CD4-positive, alpha-beta T cell treated with Interleukin-2 at 100 ng/mL for 4 hours (primary cell): Measurements from ENCODE around the gene HRH2.
"Not testable (repeated sequence)": the region's sequence is repeated elsewhere in the genome, so short reads cannot be mapped to it uniquely, and the experiment has no call there.

Source experiments
- DNase-seq: peaks from one replicate; pipeline ENCODE4 v3.0.0-alpha.2; 2020; ENCODE audit warnings: low spot score

HRH2 gene

DNA sequence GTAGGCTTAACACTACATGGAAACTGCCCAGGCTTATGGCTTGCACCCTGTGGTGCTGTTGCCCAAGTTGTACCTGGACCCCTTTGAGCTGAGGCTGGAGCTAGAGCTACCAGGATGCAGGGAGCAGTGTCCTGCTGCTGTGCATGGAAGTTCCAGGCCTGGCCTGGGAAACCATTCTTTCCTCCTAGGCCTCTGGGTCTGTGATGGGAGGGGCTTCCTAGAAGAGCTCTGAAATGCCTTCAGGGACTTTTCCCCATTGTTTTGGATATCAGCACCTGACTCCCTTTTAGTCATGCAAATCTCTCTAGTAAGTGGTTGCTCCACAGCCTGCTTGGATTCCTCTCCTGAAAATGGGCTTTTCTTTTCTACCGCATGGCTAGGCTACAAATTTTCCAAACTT is 7.9 kb upstream of the HRH2 start:
- no peak for DNase-seq

DNA sequence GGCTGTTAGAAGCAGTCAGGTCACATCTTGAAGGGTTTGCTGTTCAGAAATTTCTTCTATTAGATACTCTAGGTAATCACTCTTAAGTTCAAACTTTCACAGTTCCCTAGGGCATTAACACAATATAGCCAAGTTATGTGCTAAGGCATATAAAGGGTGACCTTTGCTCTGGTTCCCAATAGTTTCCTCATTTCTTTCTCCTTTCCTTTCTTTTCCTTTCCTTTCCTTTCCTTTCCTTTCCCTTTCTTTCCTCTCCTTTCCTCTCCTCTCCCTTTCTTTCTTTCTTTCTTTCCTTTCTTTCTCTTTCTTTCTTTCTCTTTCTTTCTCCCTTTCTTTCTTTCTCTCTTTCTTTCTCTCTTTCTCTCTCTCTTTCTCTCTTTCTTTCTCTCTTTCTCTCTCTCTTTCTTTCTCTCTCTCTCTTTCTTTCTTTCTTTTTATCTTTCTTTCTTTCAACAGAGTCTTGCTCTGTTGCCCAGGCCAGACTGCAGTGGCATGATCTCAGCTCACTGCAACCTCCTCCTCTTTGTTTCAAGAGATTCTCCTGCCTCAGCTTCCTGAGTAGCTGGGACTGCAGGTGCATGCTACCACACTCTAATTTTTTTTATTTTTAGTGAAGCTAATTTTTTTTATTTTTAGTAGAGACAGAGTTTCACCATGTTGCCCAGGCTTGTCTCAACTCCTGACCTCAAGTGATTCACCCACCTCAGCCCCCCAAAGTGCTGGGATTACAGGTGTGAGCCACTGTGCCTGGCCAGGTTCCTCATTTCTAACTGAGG is 7.3 kb upstream of the HRH2 start:
- not testable (repeated sequence) for DNase-seq

DNA sequence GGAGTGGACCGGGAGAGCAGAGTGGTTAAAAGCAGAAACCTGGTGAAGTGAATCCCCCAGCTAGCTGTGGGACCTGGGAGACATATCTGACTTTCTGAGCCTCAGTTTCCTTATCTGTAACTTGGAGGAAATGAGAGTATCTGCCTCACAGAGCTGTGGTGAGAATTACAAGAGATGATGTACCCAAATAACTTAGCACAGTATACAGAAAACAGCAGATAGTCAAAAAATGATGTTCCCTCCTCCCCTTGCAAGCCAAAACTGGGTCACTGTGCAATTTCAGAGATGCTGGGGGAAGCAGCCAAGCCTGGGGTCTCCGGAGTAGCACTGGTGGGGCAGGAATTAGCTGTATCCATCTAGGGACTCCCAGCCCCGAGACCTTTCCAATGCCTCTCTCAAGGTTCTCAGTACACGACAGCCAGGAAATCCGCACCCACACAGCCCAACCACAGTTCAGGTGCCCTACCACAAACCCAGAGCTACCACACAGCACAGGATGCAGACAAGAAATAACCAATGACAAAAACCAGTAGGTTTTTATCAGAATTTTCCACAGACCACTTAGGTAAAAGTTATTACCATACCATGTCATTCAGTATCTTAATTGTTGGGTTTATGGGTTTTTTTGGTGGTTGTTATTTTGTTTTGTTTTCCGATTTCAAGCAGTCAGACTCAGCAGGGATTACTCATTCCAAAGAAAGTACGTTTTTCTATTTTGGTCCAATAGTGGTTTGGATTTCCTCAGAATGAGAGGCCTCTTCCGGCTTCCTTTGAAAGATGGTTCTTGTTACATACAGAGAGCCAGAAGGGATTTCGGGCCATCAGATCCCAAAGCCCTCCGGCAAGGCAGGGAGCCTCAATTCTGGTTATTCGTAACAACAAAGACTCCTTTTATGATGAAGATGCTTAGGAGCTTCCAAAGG is 4.9 kb upstream of the HRH2 start:
- peak; percentile 78 for DNase-seq

DNA sequence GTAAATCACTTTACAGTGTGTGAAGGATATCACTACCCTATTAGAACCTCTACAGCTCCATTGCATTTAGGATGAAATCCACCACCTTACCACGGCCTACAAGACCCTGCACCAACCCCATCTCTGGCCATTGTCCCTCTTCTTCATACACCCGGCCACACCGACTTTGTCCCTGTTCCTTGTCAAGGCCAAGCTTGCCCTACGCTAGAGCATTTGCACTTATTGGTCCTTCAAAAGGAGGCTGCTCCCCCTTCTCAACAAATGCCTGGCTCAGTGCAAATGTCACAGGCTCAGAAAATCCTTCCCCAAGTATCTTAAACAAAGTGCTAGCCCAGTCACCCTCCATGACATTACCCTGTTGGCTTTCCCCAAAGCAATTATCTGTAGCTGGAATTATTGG is 4.1 kb upstream of the HRH2 start:
- no peak for DNase-seq

DNA sequence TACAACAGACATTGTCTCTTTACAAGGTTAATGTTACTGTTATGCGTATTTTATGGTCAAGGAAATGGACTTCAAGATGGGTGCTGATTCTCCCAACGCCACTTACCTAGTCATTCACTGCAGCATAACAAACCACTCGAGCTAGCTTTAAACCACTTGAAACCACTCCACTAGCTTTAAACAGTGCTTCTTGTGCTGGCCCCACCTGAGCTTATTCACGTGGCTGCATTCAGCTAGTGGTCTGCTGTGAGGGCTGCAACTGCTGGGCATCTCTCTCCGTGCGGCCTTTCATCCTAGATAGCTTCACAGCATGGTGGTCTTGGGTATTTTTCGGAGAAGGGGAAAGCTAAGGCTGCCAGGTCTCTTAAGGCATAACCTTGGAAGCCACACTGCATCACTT is 3.5 kb upstream of the HRH2 start:
- DNase-seq: no peak

DNA sequence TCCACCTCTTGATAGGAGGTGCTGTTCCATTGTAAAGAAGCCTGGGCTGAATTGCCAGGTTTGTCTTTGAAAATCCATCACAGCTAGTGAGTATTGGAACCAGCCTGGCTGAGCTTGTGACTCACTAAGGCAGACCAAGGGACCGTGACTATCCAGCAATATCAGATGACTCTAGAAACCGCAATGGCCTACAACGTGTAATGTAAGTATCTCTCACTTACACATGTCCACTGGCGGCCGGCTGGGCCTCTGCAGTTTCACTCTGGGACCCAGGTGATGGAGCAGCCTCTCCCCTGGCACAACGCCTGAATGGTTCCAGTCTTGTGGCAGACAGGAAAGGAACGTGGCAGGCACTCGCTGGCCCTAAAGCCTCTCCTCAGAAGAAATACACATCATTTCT is 3.1 kb upstream of the HRH2 start:
- DNase-seq: no peak

DNA sequence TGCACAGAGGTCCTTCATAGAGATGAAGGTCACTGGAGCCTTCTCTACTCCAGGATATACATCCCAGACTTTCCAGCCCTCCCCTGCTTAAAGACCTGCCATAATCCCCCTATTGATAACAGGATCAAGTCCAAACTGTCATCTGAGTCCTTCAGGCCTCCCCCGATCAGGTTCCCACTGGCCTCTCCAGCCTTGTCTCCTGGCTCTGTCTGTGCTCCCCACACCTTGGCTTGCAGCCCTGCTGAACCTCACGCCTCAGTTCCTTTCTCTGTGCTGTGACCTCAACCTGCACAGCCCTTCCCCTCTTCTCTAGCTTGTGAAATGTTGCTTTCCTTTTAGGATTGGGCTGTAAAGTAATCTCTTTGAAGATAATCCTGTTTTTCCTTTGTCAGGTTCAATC is 2.5 kb upstream of the HRH2 start:
- no peak for DNase-seq

DNA sequence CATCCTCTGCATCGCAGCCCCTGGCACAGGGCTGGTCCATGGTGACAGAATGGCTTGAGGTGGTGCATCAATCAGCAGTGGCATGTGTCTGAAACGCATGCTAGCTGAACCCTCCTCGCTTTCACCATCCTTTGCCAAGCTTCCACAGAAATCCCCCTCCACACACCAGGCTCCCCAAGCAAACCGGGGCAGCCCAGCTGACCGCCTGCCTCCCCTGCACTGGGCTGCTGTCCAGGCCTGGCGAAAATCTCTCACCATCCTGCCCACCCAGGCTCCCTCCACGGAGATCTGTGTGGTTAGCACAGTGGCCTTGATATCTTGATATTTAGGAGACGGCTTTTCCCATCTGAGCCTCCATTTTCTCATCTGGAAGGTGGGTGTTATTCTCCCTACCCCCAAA is 905 bp upstream of the HRH2 start:
- no peak for DNase-seq

DNA sequence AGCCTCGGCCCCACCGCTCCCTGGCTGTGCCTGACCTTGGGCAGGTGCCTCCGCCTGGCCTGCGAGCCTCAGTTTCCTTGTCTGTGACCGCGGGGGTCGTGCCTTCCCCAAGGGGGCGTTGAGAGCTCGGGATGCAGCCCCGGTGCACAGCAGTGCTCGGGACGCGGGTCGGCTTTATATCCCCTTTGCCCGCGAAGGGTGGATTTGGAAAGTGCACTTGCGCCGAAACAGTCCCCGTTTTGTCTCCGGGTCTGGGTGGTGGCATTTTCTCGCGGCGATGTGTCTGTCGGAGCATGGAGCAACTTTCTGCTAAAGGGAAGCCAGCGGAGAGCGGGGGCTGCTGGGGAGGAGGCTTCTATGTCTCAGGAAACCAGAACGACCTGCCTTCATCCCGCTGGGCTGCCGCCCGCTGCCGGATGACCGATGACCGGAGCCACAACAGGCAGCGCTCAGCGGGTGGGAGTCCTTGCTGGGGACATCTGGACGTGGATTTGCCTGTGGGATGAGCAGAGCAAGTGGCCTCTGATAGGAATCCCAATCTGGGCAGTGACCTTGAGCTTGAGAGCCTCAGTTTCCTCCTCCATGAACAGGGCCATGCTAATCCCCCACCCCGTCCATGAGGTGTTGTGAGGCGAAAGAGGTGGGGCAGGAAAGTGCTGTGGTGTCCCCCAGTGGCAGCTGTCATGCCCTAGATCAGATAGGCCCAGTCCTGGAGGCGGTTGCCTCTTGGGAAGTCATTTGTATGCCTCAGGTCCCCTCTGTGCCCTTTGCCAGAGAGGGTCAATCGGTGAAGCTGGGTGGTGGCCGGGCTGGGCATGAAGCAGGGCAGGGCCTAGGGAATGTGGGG is 651 bp downstream of the HRH2 start:
- peak; percentile 18 for DNase-seq

DNA sequence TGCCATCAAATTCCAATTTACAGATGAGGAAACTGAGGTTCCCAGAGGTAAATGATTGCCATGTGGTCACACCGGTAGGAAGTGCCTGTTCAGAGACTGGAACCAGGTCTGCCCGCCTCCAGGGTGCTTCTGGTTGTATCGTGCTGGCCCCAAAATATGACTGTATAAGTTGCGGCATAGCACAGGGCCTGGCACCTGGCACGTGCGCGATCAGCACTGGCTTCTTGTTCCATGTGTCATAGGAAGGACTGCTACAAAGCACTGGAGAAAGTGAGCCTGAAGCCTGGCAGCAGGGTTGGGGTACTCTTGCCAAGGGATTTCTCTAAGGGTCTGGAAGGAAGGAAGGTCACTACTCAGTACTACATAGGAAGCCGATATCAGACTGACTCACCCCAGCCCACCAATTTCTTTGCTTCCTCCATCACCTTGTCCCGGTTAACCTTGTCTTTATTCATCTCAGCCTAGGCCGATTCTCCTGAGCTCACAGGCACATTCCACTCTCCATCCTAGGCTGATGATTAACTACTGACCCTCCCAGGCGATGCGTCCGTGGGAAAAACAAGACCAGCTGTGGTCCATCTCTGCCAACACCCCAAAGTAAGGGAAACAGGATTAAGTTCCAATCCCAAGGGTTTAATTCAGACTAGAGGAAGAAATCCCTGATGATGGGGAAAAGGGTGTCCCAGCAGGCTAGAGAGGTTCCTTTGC is 1.8 kb downstream of the HRH2 start:
- DNase-seq: no peak

DNA sequence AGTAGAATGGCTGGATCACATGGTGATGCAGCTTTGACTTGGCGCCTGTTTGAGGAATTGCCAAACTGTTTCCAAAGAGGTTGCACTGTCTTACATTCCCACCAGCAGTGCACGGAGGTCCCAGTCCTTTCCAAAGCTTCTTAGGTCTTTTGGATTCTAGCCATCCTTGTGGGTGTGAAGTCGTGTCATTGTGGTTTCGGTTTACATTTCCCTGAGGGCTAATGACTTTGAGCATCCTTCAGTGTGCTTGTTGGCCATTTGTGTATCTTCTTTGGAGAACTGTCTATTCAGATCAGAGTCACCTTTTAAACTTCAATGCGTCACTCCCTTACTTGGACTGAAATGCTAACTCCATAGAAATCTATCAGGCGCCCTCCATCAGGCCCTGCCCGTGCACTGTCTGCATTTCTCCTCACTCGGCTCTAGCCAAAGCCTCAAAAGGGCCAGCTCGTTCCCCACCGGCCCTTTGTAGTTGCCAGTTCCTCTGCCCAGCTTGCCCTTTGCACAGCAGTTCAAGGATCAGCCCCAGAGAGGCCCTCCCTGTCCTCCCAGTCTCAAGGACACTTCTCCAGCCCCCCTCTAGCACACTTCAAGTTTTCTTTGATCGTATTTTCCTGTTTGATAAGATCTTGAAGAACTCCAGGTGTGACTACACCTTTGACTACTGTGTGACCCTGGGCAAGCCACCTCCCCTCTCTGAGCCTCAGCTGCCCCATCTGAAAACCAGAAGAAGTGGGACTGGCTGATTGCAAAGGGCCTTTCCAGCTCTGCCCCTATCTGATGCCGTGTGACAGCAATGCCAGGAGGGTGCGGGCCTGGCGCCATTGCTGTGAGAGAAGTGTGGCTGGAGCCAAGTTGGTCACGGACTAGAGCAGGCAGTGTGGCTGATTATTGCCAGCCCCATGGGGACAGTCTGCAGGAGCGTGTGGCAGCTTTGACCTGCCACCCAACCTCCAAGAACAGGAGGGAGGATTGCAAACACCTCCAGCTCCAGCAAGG is 5.6 kb downstream of the HRH2 start:
- DNase-seq: no peak

DNA sequence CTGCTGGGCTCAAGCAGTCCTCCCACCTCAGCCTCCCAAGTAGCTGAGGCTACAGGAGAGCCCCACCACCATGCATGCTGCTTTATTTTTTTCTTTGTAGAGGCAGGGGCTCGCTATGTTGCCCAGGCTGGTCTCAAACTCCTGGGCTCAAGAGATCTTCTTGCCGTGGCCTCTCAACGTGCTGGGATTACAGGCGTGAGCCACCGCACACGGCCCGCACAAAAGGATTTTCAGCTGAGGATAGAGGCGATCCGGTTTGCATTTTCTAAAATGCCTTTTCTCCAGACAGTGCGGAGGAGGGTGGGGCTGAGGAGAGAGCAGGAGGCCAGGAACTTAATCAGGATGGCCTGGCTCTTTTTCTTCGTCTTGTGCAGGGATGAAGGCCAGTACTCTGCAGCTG is 6.9 kb downstream of the HRH2 start:
- DNase-seq: no peak

DNA sequence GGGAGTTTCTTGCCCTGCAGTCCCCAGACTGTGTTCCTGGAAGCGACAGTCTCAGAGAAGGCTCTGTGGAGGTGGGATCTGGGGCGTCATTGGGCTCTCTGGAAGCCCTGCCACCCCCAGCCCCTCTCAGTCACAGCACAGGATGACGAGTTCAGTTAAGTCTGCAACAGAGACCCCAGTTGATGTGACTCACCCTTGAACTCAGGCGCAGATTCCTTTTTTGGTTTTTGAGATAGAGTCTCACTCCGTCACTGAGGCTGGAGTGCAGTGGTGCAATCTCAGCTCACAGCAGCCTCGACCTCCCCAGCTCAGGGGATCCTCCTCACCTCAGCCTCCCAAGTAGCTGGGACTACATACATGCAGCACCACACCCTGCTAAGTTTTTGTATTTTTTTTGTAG is 8.3 kb downstream of the HRH2 start:
- no peak for DNase-seq

DNA sequence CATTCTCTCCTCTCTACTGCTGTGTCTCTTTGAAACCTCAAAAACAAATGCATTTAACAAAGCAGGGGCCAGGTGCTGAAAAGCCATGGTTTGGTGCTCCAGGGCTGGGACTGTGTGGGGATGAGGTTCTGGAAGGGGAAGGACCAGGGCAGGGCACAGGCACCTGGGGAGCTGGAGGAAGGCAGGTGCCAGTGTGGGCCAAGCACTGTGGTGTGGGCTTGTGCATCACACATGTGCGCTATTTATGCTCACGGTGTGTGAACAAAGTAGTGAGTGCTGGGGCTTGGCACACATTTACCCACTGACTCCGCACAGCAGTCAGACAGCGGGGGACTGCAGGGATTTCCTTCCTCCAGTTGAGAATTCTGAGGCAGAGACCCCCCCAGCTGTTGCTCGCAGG is 10.1 kb downstream of the HRH2 start:
- DNase-seq: no peak

DNA sequence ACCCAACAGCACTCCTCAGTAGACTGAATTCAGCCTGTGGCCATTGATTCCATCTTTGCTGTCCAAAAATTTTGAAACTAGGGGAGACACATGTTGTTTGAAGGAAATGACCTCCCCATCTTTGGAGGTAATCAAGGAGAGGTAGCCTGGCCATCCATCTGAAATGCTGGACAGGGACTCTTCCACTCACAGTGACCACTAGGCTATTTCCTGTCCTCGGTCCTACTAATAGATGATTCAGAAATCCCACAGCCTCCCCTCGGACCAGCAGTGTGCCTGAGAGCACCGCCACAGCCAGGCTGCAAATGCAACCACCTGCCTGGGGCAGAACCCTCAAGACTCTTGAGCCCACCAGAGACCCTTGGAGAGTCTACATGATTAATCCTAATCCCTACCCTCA is 12.5 kb downstream of the HRH2 start:
- DNase-seq: no peak

DNA sequence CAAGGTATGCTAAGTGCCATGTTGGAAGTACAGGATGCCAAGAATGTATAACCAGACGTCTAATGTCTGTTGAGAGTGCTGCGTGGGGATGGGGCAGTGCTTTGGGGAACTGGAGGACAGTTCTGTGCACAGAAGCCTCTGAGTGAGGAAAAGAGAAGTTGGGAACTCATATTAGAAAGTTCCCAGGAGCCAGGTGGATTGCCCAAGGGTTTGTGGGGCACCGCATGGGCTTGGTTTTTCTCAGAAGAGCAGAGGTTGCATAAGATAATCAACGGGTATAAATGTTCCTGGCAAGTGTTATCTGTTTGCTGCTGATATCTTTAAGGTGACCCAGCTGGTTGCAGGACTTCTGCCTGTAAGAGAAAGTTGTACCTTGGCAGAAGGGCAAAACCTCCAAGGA is 13.1 kb downstream of the HRH2 start:
- no peak for DNase-seq

DNA sequence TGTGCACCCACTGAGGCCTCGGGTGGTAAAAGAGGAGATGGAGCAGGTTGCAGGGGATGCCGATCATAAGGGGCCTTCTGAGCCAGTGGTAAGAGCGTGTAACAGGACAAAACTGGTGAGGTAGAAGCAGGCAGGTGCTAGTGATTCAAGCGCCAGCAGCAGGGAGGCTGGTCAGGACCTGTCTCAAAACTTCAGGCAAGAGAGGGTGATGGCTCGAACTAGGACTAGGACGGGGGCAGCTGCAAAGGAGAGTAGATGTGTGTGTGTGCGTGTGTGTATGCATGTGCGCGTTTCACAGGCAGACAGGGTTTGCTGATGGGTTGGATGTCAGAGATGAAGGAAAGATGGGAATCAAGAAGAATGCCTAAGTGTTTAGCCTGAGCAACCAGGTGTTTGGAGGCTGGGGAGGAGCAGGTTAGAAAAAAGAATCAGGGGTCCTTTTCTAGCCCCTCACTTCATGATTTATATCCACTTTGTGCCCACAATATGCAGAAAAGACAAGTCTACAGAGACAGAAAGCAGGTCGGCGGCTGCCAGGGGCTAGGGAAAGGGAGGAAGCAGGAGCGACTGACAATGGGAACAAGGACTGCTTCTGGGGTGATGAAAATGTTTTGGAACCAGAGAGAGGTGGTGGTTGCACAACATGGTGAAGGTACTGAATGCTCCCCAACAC is 15.2 kb downstream of the HRH2 start:
- no peak for DNase-seq

DNA sequence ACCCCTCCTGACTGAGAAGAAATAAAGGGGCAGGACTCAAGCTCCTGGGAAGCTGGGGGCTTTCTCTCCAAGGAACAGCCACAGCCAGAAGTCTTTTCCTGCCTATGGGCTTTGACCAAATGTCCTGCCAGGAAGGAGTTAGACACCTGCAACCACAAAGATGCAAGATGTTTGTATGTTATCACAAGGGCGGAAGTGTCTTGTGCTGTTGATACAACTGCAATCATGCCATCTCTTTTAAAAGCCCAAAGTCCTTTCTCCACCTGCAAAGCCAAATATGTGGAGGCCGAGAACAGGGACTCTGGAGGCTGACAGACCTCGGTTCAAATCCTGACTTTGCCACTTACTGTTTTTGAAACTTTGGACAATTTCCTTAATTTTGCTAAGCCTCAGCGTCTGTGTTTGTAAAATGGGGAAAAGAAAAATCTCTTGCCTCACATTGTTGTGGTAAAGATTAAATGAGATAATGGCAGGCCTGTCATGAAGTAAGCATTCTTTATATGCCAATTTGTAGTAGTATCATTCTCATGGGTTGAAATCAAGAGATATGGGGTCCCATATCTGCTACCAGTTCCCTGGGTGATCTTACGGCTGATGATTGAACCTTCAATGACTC is 17.0 kb downstream of the HRH2 start:
- DNase-seq: no peak

DNA sequence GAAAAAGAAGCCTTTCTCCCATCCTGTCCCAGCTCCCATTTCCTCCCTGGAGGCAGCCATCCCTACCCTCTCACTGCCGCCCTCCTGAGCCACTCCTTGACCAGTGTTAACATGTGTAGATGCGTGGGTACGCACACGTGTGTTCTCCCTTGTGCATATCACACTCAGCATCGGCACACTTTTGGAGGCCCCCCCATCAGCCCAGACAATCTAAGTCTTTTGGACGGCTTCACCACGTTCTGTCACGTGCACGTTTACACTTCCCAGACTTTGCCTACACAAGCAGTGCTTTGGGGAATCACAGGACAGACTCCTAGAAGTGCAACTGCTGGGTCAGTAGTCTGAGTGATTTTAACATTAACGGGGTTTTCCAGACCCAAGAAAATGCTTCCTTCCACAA is 18.0 kb downstream of the HRH2 start:
- DNase-seq: no peak

DNA sequence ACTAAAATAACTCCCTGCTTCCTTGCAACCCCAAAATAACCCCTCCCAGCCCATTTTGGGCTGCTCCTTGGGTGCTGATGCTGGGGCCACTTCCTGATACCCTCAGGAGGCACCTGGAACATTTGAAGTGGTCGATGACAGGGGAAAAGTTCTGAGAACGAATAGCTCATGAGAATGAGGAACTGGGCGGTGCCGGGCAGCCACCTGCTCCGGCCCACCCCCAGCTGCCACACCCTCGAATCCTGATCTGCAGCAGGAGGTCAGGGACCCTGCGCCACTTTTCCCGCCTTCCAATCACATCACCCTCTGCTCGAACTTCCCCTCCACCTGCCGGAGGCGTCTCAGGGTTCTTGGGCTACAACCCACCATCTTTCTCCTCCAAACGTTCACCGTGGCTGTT is 19.7 kb downstream of the HRH2 start:
- no peak for DNase-seq
